SK-N-SH (cell line): ENCODE data around the gene KMT2E. TPM values are rescaled to one million over a fixed set of nuclear protein-coding genes. Genes with fewer than 3 reads are reported as not detected.

Experiments
- CTCF ChIA-PET: fragments of 300-600, 350-600 bp; formaldehyde crosslinking; extraction: SDS; loops from one replicate; lab custom pipeline; 2021; lab: Yijun Ruan, JAX
- POLR2A ChIA-PET: fragments of 350-600 bp; sonication (Branson Sonifier 250); formaldehyde crosslinking; extraction: SDS; loops from one replicate; lab custom pipeline; 2020; ENCODE audit warnings: antibody characterized with exemption, inconsistent platforms; lab: Yijun Ruan, JAX
- DNase-seq: peaks from one replicate; pipeline ENCODE4 v3.0.0; 2012
- H2AFZ ChIP-seq: fragments of 200-600 bp; sonication (generic); 2 replicates; pipeline ENCODE4 v1.8.1; 2016; ENCODE audit warnings: antibody characterized with exemption, mild to moderate bottlenecking, low read depth
- H3F3A ChIP-seq: fragments of 200-600 bp; sonication (generic); replicated peaks from 2 replicates; pipeline ENCODE3; 2016; ENCODE audit warnings: antibody characterized with exemption, mild to moderate bottlenecking; ENCODE audit not compliant: insufficient read depth
- H3K27ac ChIP-seq, 2 experiments: fragments of 200-500 bp in 1 of 2; fragments of 200-600 bp in 1 of 2; sonication (Bioruptor generic) in 1 of 2; sonication (generic), shearing (Covaris generic) in 1 of 2; 2 replicates each; pipeline versions ENCODE4 v1.5.1 to v1.6.1; 2014 to 2016; ENCODE audit warnings: low read depth in 2 of 2, inconsistent platforms in 1 of 2, low read length in 1 of 2, mild to moderate bottlenecking in 1 of 2, mixed read lengths in 1 of 2
- H3K27me3 ChIP-seq: fragments of 200-600 bp; sonication (generic), shearing (Covaris generic); 2 replicates; pipeline ENCODE4 v1.6.1; 2016; ENCODE audit warnings: mixed run types; ENCODE audit not compliant: insufficient read depth
- H3K36me3 ChIP-seq, 2 experiments: fragments of 200-500 bp in 1 of 2; fragments of 200-600 bp in 1 of 2; sonication (Bioruptor generic) in 1 of 2; sonication (generic) in 1 of 2; replicated peaks in 1 of 2; 2 replicates each; pipeline versions ENCODE3 to v1.5.1; 2014 to 2016; ENCODE audit warnings: low read length in 1 of 2, mild to moderate bottlenecking in 1 of 2; ENCODE audit not compliant: insufficient read depth in 2 of 2, control insufficient read depth in 1 of 2
- H3K4me1 ChIP-seq, 2 experiments: fragments of 200-500 bp in 1 of 2; fragments of 200-600 bp in 1 of 2; sonication (Bioruptor generic) in 1 of 2; sonication (generic), shearing (Covaris generic) in 1 of 2; 2 replicates each; pipeline versions ENCODE4 v1.5.1 to v1.6.1; 2014 to 2016; ENCODE audit warnings: low read depth in 1 of 2, low read length in 1 of 2, mixed run types in 1 of 2; ENCODE audit not compliant: insufficient read depth in 2 of 2, control insufficient read depth in 1 of 2
- H3K4me2 ChIP-seq: fragments of 200-600 bp; sonication (generic), shearing (Covaris generic); 2 replicates; pipeline ENCODE4 v1.6.1; 2017; ENCODE audit warnings: mixed run types
- H3K4me3 ChIP-seq, 2 experiments: fragments of 200-500 bp in 1 of 2; fragments of 200-600 bp in 1 of 2; sonication (Bioruptor generic) in 1 of 2; sonication (generic), shearing (Covaris generic) in 1 of 2; 2 replicates each; pipeline versions ENCODE4 v1.5.1 to v1.8.1; 2014 to 2016; ENCODE audit warnings: low read depth in 2 of 2, inconsistent platforms in 1 of 2, low read length in 1 of 2, mild to moderate bottlenecking in 1 of 2, mixed read lengths in 1 of 2, moderate library complexity in 1 of 2
- H3K79me2 ChIP-seq: fragments of 200-600 bp; sonication (generic); 2 replicates; pipeline ENCODE4 v1.8.1; 2017; ENCODE audit warnings: mild to moderate bottlenecking; ENCODE audit not compliant: insufficient read depth
- H3K9ac ChIP-seq: fragments of 200-600 bp; sonication (generic); 2 replicates; pipeline ENCODE4 v1.6.1; 2017; ENCODE audit warnings: mixed run types
- H3K9me2 ChIP-seq: fragments of 200-600 bp; sonication (generic); 2 replicates; pipeline ENCODE4 v1.6.1; 2017; ENCODE audit warnings: mixed run types
- H3K9me3 ChIP-seq: fragments of 200-600 bp; sonication (generic); 2 replicates; pipeline ENCODE4 v1.6.1; 2017; ENCODE audit warnings: mixed run types, mild to moderate bottlenecking, moderate library complexity
- H4K20me1 ChIP-seq: fragments of 200-600 bp; sonication (generic); 2 replicates; pipeline ENCODE4 v1.6.1; 2017; ENCODE audit warnings: mild to moderate bottlenecking, mixed run types; ENCODE audit not compliant: insufficient read depth
- CTCF ChIP-seq: fragments of 200-600 bp; sonication (generic); IDR thresholded peaks from 2 replicates; pipeline ENCODE4 v1.6.1; 2017; ENCODE audit warnings: antibody characterized with exemption, mild to moderate bottlenecking, moderate library complexity
- ELF1 ChIP-seq: IDR thresholded peaks from 2 replicates; pipeline ENCODE4 v1.4.0; 2012
- EP300 ChIP-seq, 2 experiments: IDR thresholded peaks; 2 replicates each; pipeline versions ENCODE4 v1.4.0 to v1.6.1; 2012; ENCODE audit warnings: borderline replicate concordance in 1 of 2, low read depth in 1 of 2, low read length in 1 of 2
- FOSL2 ChIP-seq: IDR thresholded peaks from 2 replicates; pipeline ENCODE4 v1.4.0; 2012; ENCODE audit warnings: low read depth, mild to moderate bottlenecking, moderate library complexity, borderline replicate concordance
- FOXM1 ChIP-seq: IDR thresholded peaks from 2 replicates; pipeline ENCODE4 v1.4.0; 2012; ENCODE audit warnings: low read depth, mild to moderate bottlenecking
- GABPA ChIP-seq: IDR thresholded peaks from 2 replicates; pipeline ENCODE4 v1.4.0; 2012; ENCODE audit warnings: low read depth, mild to moderate bottlenecking
- IRF3 ChIP-seq: fragments of 150-350 bp; IDR thresholded peaks from 2 replicates; pipeline ENCODE4 v1.6.1; 2016; ENCODE audit warnings: mild to moderate bottlenecking, low read depth, low read length
- JUND ChIP-seq: IDR thresholded peaks from 2 replicates; pipeline ENCODE4 v1.4.0; 2012
- MAX ChIP-seq: IDR thresholded peaks from 2 replicates; pipeline ENCODE4 v1.4.0; 2012; ENCODE audit warnings: low read depth
- MXI1 ChIP-seq: IDR thresholded peaks from 2 replicates; pipeline ENCODE4 v1.6.1; 2012; ENCODE audit warnings: mild to moderate bottlenecking, low read depth, low read length, improper control_type of control experiment
- NFIC ChIP-seq: IDR thresholded peaks from 2 replicates; pipeline ENCODE4 v1.4.0; 2012; ENCODE audit warnings: borderline replicate concordance
- PBX3 ChIP-seq: IDR thresholded peaks from 2 replicates; pipeline ENCODE4; 2012
- RAD21 ChIP-seq: IDR thresholded peaks from 2 replicates; pipeline ENCODE4 v1.6.1; 2012; ENCODE audit warnings: mild to moderate bottlenecking, low read length
- REST ChIP-seq: IDR thresholded peaks from 2 replicates; pipeline ENCODE4 v1.6.1; 2012; ENCODE audit warnings: mild to moderate bottlenecking, low read depth, low read length, moderate library complexity
- SIN3A ChIP-seq: IDR thresholded peaks from 2 replicates; pipeline ENCODE4 v1.6.1; 2012; ENCODE audit warnings: low read depth, mild to moderate bottlenecking, low read length, moderate library complexity, borderline replicate concordance
- SMC3 ChIP-seq: IDR thresholded peaks from 2 replicates; pipeline ENCODE4 v1.6.1; 2012; ENCODE audit warnings: low read depth, low read length, improper control_type of control experiment
- TAF1 ChIP-seq: IDR thresholded peaks from 2 replicates; pipeline ENCODE4 v1.6.1; 2012; ENCODE audit warnings: low read depth, mild to moderate bottlenecking, low read length, moderate library complexity, borderline replicate concordance
- TCF12 ChIP-seq: IDR thresholded peaks from 2 replicates; pipeline ENCODE4 v1.4.0; 2012
- TEAD4 ChIP-seq: IDR thresholded peaks from 2 replicates; pipeline ENCODE4 v1.4.0; 2012; ENCODE audit warnings: mild to moderate bottlenecking, borderline replicate concordance; ENCODE audit not compliant: insufficient read depth
- USF1 ChIP-seq: IDR thresholded peaks from 2 replicates; pipeline ENCODE4 v1.4.0; 2012; ENCODE audit warnings: low read depth, borderline replicate concordance
- WGBS: methylation state at CpG from one replicate; pipeline ENCODE4 v1.1.6; 2017; ENCODE audit warnings: low lambda C conversion rate; 5-methylcytosine and 5-hydroxymethylcytosine counted together
- polyA plus RNA-seq, 3 experiments: library from polyadenylated mRNA; depleted of rRNA; stranded (reverse); fragments of >200 nt; gene quantifications; 2 replicates each; pipeline ENCODE4 v1.2.3, GENCODE V29; 2012

The KMT2E gene
- polyA plus RNA-seq, 1 of the 3 experiments (the other 2 are of a cell fraction), result 6.4 TPM

- Histone ChIP-seq H3K36me3 (peaks cover 38 to 57% of the 10 kb centered on the region in 2 experiments), H3K27ac (no peak overlapping the region), H3K9ac (no peak overlapping the region), H3K9me3 (no peaks in the 10 kb centered on the region), H3K79me2 (peaks cover 27% of the 10 kb centered on the region; the same call in 1 of the 2 replicates), H3K4me3 (no peak overlapping the region), H3K4me2 (no peak overlapping the region), H3F3A (peaks cover 8% of the 10 kb centered on the region), H3K4me1 (no peaks in the 10 kb centered on the region), H3K27me3 (no peaks in the 10 kb centered on the region), H4K20me1 (0 out of 2 replicates have a peak, but pooled peaks cover 14% of the 10 kb centered on the region), H3K9me2 (no peaks in the 10 kb centered on the region), H2AFZ (no peak overlapping the region)
- peak; percentile 66 for DNase-seq
- 81% methylated on average over 6 of the region's 6 CpGs for WGBS
- ChIA-PET POLR2A (no interaction called here), CTCF (interaction anchor here (0.5 to 2.8 kb wide), 34 partner anchors 10 to 705 kb away, joined by 3 to 14 read pairs (median 3); no protein-coding TSS in a partner anchor)
- TF ChIP-seq CTCF (peak; percentile 65), GABPA (no peak), TEAD4 (no peak), MXI1 (0 out of 2 replicates have a peak, but pooled peaks have one; percentile 24), IRF3 (no peak), USF1 (no peak), FOXM1 (no peak), SMC3 (peak; percentile 86), ELF1 (no peak), JUND (no peak), RAD21 (peak; percentile 71)
These were observed 127.1 kb downstream of the KMT2E start for GRCh38 chr7:105141068-105141467.

GRCh38 chr7:105149827-105150226 lies 135.8 kb downstream of the KMT2E start:
- H2AFZ ChIP-seq, result no peak overlapping the region
- no peaks in the 10 kb centered on the region for H4K20me1 ChIP-seq
- H3K9ac ChIP-seq, result no peak overlapping the region
- H3K27ac ChIP-seq, result peak overlapping the region in 1 of 2 experiments; percentile 44; a peak in 1 of 4 replicates
- no peak for DNase-seq
- ChIA-PET CTCF (no interaction called here), POLR2A (no interaction called here)
- H3K9me3 ChIP-seq, result no peaks in the 10 kb centered on the region
- H3K4me1 ChIP-seq, result peaks cover 0 to 11% of the 10 kb centered on the region in 2 experiments; a peak in 1 of 4 replicates
- H3K79me2 ChIP-seq, result peaks cover 18% of the 10 kb centered on the region
- peaks cover 7 to 33% of the 10 kb centered on the region in 2 experiments for H3K36me3 ChIP-seq
- H3K4me2 ChIP-seq, result peak overlapping the region; percentile 22; the same call in 1 of the 2 replicates
- no peaks in the 10 kb centered on the region for H3K27me3 ChIP-seq
- peaks cover 13% of the 10 kb centered on the region for H3F3A ChIP-seq
- no peak overlapping the region for H3K4me3 ChIP-seq
- WGBS, result 40% methylated on average over 3 of the region's 3 CpGs
- H3K9me2 ChIP-seq, result no peaks in the 10 kb centered on the region
- TF ChIP-seq FOSL2, result peak; percentile 93
- TF ChIP-seq JUND, result peak; percentile 88
- no peak for TF ChIP-seq ELF1
- peak in 1 of 2 experiments; percentile 44; a peak in 1 of 4 replicates for TF ChIP-seq EP300 (IDR thresholded peaks at IDR 0.05; ENCODE audit: borderline replicate concordance in 1 of 2, low read depth in 1 of 2, low read length in 1 of 2)
- TF ChIP-seq PBX3, result peak; percentile 83
- TF ChIP-seq SIN3A, result 0 out of 2 replicates have a peak, but pooled peaks have one; percentile 22
- TF ChIP-seq TAF1, result no peak
- no peak for TF ChIP-seq REST
- TF ChIP-seq NFIC, result peak; percentile 60; the same call in 1 of the 2 replicates
- peak; percentile 39; the same call in 1 of the 2 replicates for TF ChIP-seq MAX
- TF ChIP-seq TCF12, result peak; percentile 78
